ENCODE data around the gene KRT85.

DNA sequence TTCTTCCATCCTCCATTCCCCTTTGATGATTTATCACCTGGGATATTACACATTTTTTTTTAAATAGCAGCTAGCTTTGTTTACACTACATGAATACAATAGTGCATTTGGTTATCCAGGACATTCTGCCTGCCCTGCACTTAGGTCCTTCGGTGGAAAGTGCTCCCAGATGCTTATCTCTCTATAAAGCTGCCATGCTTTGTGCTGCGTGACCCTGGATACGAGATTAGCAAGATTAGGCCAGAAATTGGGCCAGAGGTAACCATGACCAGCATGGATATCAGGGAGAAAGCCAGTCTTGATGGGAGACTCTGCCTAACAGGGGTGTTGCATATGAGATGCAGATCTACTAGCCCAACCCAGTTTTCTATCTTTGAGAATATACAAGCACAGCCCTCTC, 34.0 kb downstream of the KRT85 start:
- no peak for TF ChIP-seq REPIN1 (CRISPR knock-in tag; IDR thresholded peaks at IDR 0.05; ENCODE audit: borderline replicate concordance, low read depth)
- no peak for TF ChIP-seq ZNF724P (CRISPR knock-in tag; IDR thresholded peaks at IDR 0.05; ENCODE audit: borderline replicate concordance)
- TF ChIP-seq POLR2G (IDR thresholded peaks at IDR 0.05; ENCODE audit: low read depth, low read length), result no peak
